ENCODE measurements around the gene INSR. TPM values are rescaled to one million over a fixed set of nuclear protein-coding genes. Genes with fewer than 3 reads are reported as not detected.

Gene INSR
- total RNA-seq, 8 experiments from 2014 or later, result 6.9 to 19.6 (median 14.1) TPM

DNA sequence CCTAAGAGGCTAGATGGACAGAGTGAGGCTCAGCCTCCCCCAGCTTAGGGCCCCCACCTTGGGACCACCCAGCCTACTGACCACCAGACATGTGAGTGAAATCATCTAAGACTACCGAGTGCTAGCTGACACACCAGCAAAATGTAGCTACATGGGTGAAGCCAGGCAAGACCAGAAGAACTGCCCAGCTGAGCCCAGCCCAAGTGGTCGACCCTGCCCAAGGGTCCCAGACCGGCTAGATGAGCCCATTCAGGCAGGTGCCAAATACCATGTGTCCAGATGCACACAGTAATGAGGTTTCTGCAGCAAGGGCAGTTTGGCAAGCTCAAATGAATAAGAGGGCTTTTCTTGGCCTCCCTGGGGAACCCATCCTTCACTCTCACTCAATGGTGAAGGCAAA, 168.1 kb downstream of the INSR start:
- H3K27ac ChIP-seq, result no peak overlapping the region
- H3K4me1 ChIP-seq (replicated peaks in 1 of 2), result no peaks in the 10 kb centered on the region
- ATAC-seq (replicated peaks in 6 of 8), result no peak
- no peak overlapping the region for H3K4me3 ChIP-seq
- in situ Hi-C loops (cut with MboI; ENCODE audit: low pct_unique_long_range_greater_than_20kb in 2 of 9, low sequenced_read_pairs in 9 of 9, unreplicated experiment in 9 of 9), result loop anchor here in 2 of 9 experiments (25.0 kb wide), 1 partner anchor 211 kb away; the partner anchor contains the start of gene ARHGEF18 (in 2 of the 2)
- 60 to 100% (median 80%) methylated on average over 1 of the region's 3 CpGs; no CpG with 5 or more reads in 6 of the 10 experiments for WGBS, 10 experiments

DNA sequence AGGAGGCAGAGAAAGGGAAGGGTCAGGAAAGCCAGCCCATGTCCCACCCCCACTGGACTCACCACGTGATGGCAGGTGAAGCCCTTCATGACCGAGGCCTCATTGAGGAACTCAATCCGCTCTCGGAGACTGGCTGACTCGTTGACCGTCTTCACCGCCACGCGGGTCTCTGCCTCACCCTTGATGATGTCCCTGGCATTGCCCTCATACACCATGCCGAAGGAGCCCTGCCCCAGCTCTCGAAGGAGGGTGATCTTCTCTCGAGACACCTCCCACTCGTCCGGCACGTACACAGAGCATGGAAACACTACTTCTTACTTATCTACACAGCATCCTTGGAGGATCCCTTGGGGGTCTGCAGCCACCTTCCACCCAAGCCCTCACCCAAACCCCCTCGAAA, 169.0 kb downstream of the INSR start:
- Histone ChIP-seq H3K4me3 (no peak overlapping the region), H3K27ac (no peak overlapping the region), H3K4me1 (replicated peaks in 1 of 2) (no peaks in the 10 kb centered on the region)
- 70 to 95% (median 82%) methylated on average over 2 to 9 of the region's 16 CpGs; no CpG with 5 or more reads in 6 of the 10 experiments for WGBS, 10 experiments
- in situ Hi-C loops (cut with MboI; ENCODE audit: low pct_unique_long_range_greater_than_20kb in 2 of 9, low sequenced_read_pairs in 9 of 9, unreplicated experiment in 9 of 9), result loop anchor here in 2 of 9 experiments (25.0 kb wide), 1 partner anchor 212 kb away; the partner anchor contains the start of gene ARHGEF18 (in 2 of the 2)
- no peak for ATAC-seq (replicated peaks in 6 of 8)

DNA sequence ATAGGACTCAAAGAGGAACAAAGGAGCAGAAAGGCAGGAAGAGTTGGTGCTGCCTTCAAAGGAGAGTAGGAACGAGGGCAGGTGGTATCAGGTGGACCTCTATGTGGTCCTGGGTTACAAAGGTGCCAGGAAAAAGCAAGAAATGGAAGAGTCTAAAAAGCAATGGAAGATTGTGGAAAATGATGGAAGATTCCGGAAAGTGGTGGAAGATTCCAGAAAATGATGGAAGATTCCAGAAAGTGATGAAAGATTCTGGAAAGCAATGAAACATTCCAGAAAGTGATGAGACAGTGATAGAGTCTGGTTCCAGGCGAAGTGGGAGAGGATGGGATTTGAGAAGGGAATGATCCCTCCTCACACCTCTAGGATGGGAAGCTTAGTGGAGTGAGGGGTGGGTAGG, 169.4 kb downstream of the INSR start:
- in situ Hi-C loops (cut with MboI; ENCODE audit: low pct_unique_long_range_greater_than_20kb in 2 of 9, low sequenced_read_pairs in 9 of 9, unreplicated experiment in 9 of 9), result loop anchor here in 4 of 9 experiments (25.0 kb wide), 1 partner anchor 213 kb away; the partner anchor contains the start of gene ARHGEF18 (in 4 of the 4)
- Histone ChIP-seq H3K27ac (no peak overlapping the region), H3K4me3 (no peak overlapping the region), H3K4me1 (replicated peaks in 1 of 2) (no peaks in the 10 kb centered on the region)
- WGBS, 10 experiments, result 40 to 95% (median 76%) methylated on average over 1 to 3 of the region's 3 CpGs; no CpG with 5 or more reads in 1 of the 10 experiments
- no peak for ATAC-seq (replicated peaks in 6 of 8)

DNA sequence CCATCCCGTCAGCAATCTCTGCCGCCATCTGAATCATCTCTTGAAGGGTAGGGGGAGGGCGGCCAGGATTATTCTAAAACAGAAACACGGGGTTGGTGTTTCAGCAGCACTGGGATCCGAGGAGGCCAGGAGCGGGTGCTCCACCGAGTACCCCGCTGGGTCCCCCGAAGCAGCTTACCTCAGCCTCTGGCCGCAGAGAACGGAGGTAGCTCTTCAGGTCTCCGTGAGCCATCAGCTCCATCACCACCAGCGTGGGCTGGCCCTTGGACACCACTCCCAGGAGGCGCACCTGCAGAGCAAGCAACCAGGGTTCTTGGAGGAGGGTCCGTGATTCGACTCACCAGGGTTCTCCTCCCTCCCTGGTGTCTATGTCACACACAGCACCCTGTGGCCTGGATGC, 171.5 kb downstream of the INSR start:
- no peak overlapping the region for H3K27ac ChIP-seq
- H3K4me1 ChIP-seq (replicated peaks in 1 of 2), result no peaks in the 10 kb centered on the region
- in situ Hi-C loops (cut with MboI; ENCODE audit: low pct_unique_long_range_greater_than_20kb in 2 of 9, low sequenced_read_pairs in 9 of 9, unreplicated experiment in 9 of 9), result loop anchor here in 2 of 9 experiments (25.0 kb wide), 1 partner anchor 215 kb away; the partner anchor contains the start of gene ARHGEF18 (in 2 of the 2)
- WGBS, 10 experiments, result 50 to 100% (median 95%) methylated on average over 1 to 10 of the region's 16 CpGs; no CpG with 5 or more reads in 4 of the 10 experiments
- ATAC-seq (replicated peaks in 6 of 8), result no peak
- no peak overlapping the region for H3K4me3 ChIP-seq

DNA sequence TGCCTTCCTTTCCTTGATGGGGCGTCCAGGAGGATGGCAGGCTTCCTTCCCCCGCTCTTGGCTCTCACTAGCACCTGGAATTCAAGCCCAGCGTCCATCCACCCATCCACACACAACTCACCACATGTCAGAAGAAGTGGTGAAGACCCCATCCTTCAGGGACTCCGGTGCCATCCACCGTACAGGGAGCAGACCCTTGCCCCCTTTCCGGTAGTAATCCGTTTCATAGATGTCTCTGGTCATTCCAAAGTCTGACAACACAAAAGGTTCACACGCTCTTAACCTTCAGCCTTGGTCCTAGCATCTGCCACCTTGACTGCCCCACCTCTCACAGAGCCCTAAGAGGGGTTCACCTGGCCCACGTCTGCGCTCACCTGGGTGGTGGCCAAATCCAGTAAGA, 173.7 kb downstream of the INSR start:
- ATAC-seq (replicated peaks in 6 of 8), result no peak
- no peak overlapping the region for H3K27ac ChIP-seq
- H3K4me3 ChIP-seq, result no peak overlapping the region
- 94 to 100% (median 100%) methylated on average over 1 to 9 of the region's 10 CpGs; no CpG with 5 or more reads in 7 of the 10 experiments for WGBS, 10 experiments
- in situ Hi-C loops (cut with MboI; ENCODE audit: low pct_unique_long_range_greater_than_20kb in 2 of 9, low sequenced_read_pairs in 9 of 9, unreplicated experiment in 9 of 9), result loop anchor here in 2 of 9 experiments (25.0 kb wide), 1 partner anchor 217 kb away; the partner anchor contains the start of gene ARHGEF18 (in 2 of the 2)
- no peaks in the 10 kb centered on the region for H3K4me1 ChIP-seq (replicated peaks in 1 of 2)

DNA sequence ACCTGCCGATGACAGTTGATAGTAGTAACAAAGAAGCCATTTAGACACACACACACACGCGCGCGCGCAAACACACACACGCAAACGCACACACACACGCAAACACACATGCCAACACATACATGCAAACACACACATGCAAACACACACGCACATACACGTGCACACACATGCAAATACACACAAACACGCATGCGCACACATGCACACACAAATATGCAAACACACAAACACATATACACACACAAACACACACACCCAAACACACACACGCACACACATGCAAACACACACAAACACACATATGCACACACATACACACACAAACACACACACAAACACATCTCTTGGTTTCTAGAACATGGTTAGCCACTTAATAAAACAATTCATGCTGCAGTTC, 174.6 kb downstream of the INSR start:
- no peak overlapping the region for H3K27ac ChIP-seq
- H3K4me1 ChIP-seq (replicated peaks in 1 of 2), result no peaks in the 10 kb centered on the region
- no peak for ATAC-seq (replicated peaks in 6 of 8)
- WGBS, 10 experiments, result 20 to 100% (median 87%) methylated on average over 1 to 13 of the region's 14 CpGs; no CpG with 5 or more reads in 2 of the 10 experiments
- no peak overlapping the region for H3K4me3 ChIP-seq
- in situ Hi-C loops (cut with MboI; ENCODE audit: low pct_unique_long_range_greater_than_20kb in 2 of 9, low sequenced_read_pairs in 9 of 9, unreplicated experiment in 9 of 9), result loop anchor here in 2 of 9 experiments (25.0 kb wide), 1 partner anchor 218 kb away; the partner anchor contains the start of gene ARHGEF18 (in 2 of the 2)

DNA sequence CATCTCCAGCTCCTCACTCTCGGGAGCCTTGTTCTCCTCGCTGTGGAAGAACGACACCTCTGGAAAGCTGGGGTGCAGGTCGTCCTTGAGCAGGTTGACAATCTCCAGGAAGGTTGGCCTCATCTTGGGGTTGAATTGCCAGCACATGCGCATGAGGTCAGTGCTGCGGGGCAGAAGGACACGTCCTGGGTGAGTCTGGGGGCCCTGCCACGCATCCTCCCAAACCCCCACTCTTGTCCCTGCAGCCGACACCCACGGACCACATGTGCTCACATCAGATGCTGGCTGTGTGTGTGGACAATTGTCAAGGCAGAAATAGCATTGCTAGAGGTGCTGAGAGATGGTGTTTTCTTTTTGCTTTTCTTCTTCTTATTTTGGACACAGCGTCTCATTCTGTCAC, 177.0 kb downstream of the INSR start:
- in situ Hi-C loops (cut with MboI; ENCODE audit: low pct_unique_long_range_greater_than_20kb in 2 of 9, low sequenced_read_pairs in 9 of 9, unreplicated experiment in 9 of 9), result loop anchor here in 2 of 9 experiments (25.0 kb wide), 1 partner anchor 220 kb away; the partner anchor contains the start of gene ARHGEF18 (in 2 of the 2)
- ATAC-seq (replicated peaks in 6 of 8), result no peak

DNA sequence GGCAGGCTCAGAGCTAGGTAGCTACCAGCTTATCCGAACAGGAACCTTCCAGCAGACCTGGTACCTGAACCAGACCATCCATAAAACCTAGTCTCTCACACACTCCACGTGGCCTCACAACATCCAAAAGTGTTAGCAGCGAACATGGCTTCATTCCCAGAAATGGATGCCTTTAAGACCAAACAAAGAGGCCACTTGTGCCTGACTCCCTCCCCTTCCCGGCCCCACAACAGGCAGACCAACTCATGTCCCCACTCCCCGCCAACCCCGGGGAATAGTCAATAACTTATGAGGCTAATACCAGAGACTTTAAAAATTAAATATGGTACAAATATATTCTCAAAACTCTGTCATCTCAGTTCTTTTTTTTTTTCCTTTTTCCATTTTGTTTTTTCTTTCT, 178.5 kb downstream of the INSR start:
- Histone ChIP-seq H3K27ac (no peak overlapping the region), H3K4me1 (replicated peaks in 1 of 2) (no peaks in the 10 kb centered on the region), H3K4me3 (no peak overlapping the region)
- no peak for ATAC-seq (replicated peaks in 6 of 8)
- WGBS, 10 experiments, result 37 to 100% (median 87%) methylated on average over 2 to 5 of the region's 6 CpGs; no CpG with 5 or more reads in 3 of the 10 experiments
- in situ Hi-C loops (cut with MboI; ENCODE audit: low pct_unique_long_range_greater_than_20kb in 2 of 9, low sequenced_read_pairs in 9 of 9, unreplicated experiment in 9 of 9), result loop anchor here in 2 of 9 experiments (25.0 kb wide), 1 partner anchor 222 kb away; the partner anchor contains the start of gene ARHGEF18 (in 2 of the 2)

More for the DNA sequence above, 177.0 kb downstream of the INSR start:
- Histone ChIP-seq H3K27ac (no peak overlapping the region), H3K4me3 (no peak overlapping the region), H3K4me1 (replicated peaks in 1 of 2) (no peaks in the 10 kb centered on the region)
- 75 to 86% (median 83%) methylated on average over 1 to 6 of the region's 11 CpGs; no CpG with 5 or more reads in 6 of the 10 experiments for WGBS, 10 experiments

DNA sequence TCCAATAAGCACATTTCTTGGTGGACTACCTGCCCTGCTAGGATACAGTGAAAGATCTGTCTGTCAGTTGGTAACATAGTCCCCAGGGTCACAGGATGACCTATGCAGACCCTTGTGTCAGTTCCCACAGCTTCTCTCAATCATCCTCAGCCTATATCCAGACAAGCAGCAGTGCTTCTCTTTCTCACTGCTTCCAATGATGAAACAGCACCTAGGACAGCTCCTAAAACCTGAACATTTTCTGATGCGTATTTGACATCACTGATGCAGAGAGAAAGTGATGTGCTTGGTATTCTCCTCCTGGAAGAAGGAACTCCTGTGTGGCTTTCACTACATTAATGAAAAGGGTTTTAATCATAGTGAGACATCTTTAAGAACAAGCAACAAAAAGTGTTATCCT, 181.0 kb downstream of the INSR start:
- Histone ChIP-seq H3K4me3 (no peak overlapping the region), H3K4me1 (replicated peaks in 1 of 2) (no peaks in the 10 kb centered on the region), H3K27ac (no peak overlapping the region)
- in situ Hi-C loops (cut with MboI; ENCODE audit: low pct_unique_long_range_greater_than_20kb in 2 of 9, low sequenced_read_pairs in 9 of 9, unreplicated experiment in 9 of 9), result loop anchor here in 2 of 9 experiments (25.0 kb wide), 1 partner anchor 224 kb away; the partner anchor contains the start of gene ARHGEF18 (in 2 of the 2)
- ATAC-seq (replicated peaks in 6 of 8), result no peak
- WGBS, 10 experiments, result 55 to 100% (median 91%) methylated on average over 1 of the region's 1 CpG; no CpG with 5 or more reads in 5 of the 10 experiments

DNA sequence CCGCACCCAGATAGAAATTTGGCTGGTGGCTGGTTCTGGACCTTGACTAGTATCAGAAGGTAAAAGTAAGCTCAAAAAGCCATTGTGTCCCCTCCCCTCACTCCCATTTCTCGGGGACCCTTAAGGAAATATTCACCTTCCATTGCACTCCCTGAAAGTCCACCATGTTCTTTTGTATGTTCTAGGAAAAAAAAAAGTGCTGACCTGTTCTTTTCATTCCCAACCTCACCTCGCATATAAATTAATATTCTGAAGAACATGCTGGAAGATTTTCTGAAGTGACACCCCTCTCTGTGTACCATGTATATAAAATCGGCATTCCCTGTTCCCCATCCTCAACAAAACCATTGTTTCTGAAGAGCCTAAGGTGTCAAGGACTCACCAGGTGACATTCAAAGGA, 181.5 kb downstream of the INSR start:
- 51 to 100% (median 82%) methylated on average over 1 to 4 of the region's 4 CpGs for WGBS, 10 experiments
- Histone ChIP-seq H3K27ac (no peak overlapping the region), H3K4me1 (replicated peaks in 1 of 2) (no peaks in the 10 kb centered on the region), H3K4me3 (no peak overlapping the region)
- ATAC-seq (replicated peaks in 6 of 8), result no peak
- in situ Hi-C loops (cut with MboI; ENCODE audit: low pct_unique_long_range_greater_than_20kb in 2 of 9, low sequenced_read_pairs in 9 of 9, unreplicated experiment in 9 of 9), result loop anchor here in 2 of 9 experiments (25.0 kb wide), 1 partner anchor 225 kb away; the partner anchor contains the start of gene ARHGEF18 (in 2 of the 2)

DNA sequence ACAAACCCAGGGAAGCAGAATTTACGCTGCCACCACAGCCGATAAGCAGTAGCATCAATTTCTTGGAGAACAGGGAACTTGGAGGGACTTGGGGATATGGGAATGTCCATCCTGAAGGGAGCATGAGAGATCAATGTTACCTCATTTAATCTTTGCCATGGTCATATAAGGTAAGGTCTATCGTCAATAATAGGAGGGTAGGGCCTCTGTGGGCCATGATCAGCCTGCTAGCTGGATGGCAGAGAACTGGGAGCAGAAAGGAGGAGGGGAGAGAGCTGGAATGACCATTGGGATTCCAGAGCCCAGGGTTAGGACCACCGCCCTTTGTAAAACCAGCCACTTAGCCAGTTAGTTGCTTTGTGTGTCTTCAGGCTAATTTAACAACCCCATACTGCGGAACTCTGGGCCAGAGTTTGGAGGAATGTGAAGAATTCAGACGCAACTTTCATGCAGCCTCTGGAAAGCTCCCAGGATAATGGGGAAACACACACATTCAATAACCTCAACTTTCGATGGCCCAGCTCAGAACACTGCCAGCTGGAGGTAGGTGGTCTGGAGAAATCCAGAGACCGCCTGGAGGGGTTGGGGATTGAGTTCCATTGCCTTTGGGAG, 184.4 kb downstream of the INSR start:
- H3K4me1 ChIP-seq (replicated peaks in 1 of 2), result no peaks in the 10 kb centered on the region
- H3K4me3 ChIP-seq, result no peak overlapping the region
- in situ Hi-C loops (cut with MboI; ENCODE audit: low pct_unique_long_range_greater_than_20kb in 2 of 9, low sequenced_read_pairs in 9 of 9, unreplicated experiment in 9 of 9), result loop anchor here in 3 of 9 experiments (10.0 to 25.0 kb wide), 2 partner anchors 228 to 235 kb away; partner anchors contain the start of gene ARHGEF18 (in 3 of the 3)
- H3K27ac ChIP-seq, result no peak overlapping the region
- WGBS, 10 experiments, result 4 to 100% (median 67%) methylated on average over 1 to 6 of the region's 8 CpGs; no CpG with 5 or more reads in 1 of the 10 experiments
- ATAC-seq (replicated peaks in 6 of 8), result peak in 1 of 8 experiments; percentile 39

DNA sequence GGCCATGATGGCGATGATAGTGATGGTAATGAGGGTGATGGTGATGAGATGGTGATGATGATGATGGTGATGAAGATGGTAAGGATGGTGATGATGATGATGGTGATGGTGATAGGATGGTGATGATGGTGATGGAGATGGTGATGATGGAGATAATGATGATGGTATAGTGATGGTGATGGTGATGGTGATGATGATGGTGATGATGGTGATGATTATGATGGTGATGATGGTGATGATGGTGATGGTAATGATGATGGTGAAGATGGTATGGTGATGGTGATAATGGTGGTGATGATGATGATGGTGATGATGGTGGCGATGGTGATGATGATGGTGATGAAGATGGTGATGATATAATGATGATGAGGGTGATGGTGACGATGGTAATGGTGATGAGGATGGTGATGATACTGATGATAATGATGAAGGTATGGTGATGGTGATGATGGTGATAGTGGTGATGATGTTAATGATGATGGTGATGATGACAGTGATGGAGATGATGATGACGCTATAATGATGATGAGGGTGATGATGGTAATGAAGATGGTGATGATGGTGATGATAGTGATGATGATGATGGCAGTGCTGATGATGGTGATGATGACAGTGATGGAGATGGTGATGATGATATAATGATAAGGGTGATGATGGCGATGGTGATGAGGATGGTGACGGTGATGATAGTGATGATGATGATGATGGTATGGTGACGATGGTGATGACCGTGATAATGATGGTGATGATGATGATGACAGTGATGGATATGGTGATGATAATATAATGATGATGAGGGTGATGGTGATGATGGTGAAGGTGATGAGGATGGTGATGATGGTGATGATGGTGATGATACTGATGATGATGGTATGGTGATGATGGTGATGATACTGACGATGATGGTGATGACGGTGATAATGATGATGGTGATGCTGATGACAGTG, 187.2 kb downstream of the INSR start:
- Histone ChIP-seq H3K4me3 (no peak overlapping the region), H3K27ac (no peak overlapping the region), H3K4me1 (replicated peaks in 1 of 2) (no peaks in the 10 kb centered on the region)
- in situ Hi-C loops (cut with MboI; ENCODE audit: low pct_unique_long_range_greater_than_20kb in 2 of 9, low sequenced_read_pairs in 9 of 9, unreplicated experiment in 9 of 9), result loop anchor here in 3 of 9 experiments (10.0 to 25.0 kb wide), 2 partner anchors 230 to 238 kb away; partner anchors contain the start of gene ARHGEF18 (in 3 of the 3)
- 54 to 86% (median 73%) methylated on average over 8 to 10 of the region's 10 CpGs for WGBS, 10 experiments
- no peak for ATAC-seq (replicated peaks in 6 of 8)

Data from motor neuron (in vitro differentiated cells).